T-helper 2 cell treated with Interferon-gamma antibody and Interleukin-4, amounts not matched to agents 100 ng/mL and 5 ng/mL, for 36 hours (primary cell): ENCODE results near the gene LRRC4C. TPM values are rescaled to one million over a fixed set of nuclear protein-coding genes. Genes with fewer than 3 reads are reported as not detected.
"Not testable (repeated sequence)": the region's sequence is repeated elsewhere in the genome, so short reads cannot be mapped to it uniquely, and the experiment has no call there.

Experiments
- intact Hi-C: fragments of 100-400 bp; cut with micrococcal nuclease; formaldehyde crosslinking; loops from one replicate; pipeline ENCODE4 v1.15.1; 2023
- total RNA-seq: library from RNA; stranded (reverse); gene quantifications from 2 replicates; pipeline ENCODE4 v1.2.3, GENCODE V29; 2022

Gene LRRC4C
- total RNA-seq, 1 donor from 2014 or later, result not detected

DNA sequence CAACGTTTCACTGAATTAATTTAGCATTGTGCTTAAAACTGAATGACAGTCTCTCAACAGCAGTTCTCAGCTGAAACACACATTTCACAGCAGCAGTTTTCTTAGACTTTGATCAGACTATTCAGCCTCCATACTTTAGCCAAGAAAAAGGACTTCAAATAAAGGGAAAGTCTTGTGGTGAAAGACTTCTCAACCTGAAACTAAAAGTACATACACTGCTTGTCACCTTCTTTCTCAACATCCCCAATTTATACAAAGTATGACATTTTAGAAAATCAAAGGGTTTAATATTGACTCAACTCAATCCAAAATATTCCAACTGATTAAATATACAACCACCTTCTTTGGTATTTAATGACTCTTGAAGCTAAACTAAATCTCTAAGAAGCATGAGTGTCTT, 419.0 kb downstream of the LRRC4C start:
- intact Hi-C loops, result no loop called here

DNA sequence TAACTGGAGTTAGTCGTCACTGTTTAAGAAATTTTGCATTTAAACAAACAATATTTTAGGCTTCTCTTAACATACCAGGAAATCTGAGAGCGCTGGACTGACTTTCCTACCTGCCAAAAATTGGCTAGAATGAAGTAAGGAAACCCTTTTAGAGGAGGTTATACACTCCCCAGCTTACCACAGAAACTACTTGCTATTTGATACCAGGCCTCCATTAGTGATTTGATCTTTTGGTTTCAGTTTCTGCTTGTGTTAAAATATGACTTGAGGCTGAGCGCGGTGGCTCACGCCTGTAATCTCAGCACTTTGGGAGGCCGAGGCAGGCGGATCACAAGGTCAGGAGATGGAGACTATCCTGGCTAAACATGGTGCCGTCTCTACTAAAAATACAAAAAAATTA, 419.9 kb downstream of the LRRC4C start:
- intact Hi-C loops, result no loop called here

DNA sequence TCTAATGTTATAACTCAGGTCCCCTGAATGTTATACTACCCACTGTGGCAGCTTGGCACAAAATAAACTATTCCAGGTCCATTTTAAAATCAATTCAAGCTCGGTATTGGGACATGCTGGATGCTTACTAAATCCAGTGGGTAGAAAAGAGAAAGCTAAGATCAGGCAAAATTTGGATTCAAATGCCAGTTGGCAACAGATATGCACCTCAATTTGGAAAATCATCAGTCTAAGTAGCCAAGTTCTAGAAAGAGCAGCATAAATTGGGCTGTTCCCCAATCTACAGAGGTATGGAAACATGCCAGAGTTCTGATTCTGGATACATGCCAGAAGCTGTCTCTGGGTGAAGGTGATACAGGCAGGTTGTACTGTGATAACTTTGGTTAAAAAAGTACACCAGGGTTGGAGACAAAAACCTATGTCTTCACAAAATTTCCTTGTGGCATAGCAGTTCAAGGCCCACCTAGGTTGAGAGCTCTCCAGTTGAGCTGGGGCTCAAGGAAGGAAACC, 427.8 kb downstream of the LRRC4C start:
- intact Hi-C loops, result no loop called here

- intact Hi-C loops, result no loop called here
Measured at GRCh38 chr11:41020259-41020658, 439.2 kb downstream of the LRRC4C start.

GRCh38 chr11:41019666-41020065, 439.8 kb downstream of the LRRC4C start:
- intact Hi-C loops, result not testable (repeated sequence)

DNA sequence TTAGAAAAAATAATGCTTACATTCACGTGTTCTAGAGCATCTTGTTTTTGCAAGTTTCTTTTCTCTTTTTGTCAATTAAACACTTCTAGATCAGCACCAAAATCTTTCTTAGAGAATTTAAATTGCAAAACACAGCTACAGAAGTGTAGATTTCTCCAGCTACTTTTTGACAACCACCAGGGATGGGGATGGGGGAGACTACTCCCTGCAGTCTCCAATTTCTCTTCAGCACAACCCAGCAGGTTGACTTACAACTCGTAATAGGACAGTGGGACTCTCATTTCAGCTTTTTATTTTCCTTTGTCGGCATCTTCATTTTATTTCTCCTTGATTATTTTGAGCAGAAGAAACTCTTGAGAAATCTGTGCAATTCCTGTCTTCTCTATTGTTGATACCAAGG, 441.2 kb downstream of the LRRC4C start:
- intact Hi-C loops, result no loop called here

DNA sequence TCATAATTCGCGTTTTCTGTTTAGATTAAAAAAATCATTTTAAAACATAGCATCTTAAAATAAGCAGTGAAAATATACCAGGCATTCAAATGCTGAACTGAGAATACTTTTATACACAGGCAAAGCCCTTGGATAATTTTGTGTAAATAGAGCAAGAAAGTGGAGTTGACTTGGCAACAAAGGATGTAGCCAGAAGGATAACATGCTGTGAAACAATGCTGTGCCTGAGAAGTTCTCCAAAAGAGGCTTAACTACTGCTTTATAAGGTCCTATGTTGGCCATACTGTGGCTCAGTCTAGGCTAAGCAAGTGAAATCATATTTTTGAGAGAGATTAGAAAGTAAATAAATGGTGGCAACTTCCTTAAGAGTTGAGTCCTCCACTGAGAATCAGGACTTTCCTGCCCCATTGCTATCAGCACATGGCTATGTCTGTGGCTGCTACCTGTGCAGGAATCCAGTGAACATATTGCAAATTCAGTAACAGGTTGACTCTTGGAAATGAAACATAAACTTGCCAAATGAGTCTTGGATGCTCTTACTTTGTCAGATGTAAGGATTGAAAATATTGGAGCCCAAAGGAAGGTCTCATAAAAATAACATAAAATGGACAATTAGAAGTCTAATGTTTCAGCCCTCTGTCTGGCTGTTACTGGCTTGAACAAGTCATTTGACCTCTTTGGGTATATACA, 448.9 kb downstream of the LRRC4C start:
- intact Hi-C loops, result no loop called here

DNA sequence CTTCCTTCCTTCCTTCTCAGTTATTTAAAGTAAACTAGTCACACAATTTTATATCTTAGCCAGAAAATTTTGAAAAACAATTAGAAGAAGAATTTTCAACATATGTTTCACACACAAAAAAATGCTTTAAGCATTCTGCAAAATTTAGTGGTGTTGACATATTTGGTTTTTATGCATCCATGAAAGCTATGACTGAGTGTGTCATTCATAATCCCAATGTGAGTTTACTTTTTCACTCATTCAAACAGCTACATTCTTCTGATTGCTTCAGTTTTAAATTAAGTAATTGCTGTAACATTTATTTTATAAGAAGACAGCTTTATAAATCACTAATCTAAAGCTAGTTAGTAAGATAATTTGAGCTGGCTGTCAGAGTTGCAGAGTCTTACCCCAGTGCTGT, 453.5 kb downstream of the LRRC4C start:
- intact Hi-C loops, result no loop called here

GRCh38 chr11:41003339-41004282, 455.8 kb downstream of the LRRC4C start:
- intact Hi-C loops, result no loop called here

GRCh38 chr11:40998920-40999319, 460.5 kb downstream of the LRRC4C start:
- intact Hi-C loops, result no loop called here

DNA sequence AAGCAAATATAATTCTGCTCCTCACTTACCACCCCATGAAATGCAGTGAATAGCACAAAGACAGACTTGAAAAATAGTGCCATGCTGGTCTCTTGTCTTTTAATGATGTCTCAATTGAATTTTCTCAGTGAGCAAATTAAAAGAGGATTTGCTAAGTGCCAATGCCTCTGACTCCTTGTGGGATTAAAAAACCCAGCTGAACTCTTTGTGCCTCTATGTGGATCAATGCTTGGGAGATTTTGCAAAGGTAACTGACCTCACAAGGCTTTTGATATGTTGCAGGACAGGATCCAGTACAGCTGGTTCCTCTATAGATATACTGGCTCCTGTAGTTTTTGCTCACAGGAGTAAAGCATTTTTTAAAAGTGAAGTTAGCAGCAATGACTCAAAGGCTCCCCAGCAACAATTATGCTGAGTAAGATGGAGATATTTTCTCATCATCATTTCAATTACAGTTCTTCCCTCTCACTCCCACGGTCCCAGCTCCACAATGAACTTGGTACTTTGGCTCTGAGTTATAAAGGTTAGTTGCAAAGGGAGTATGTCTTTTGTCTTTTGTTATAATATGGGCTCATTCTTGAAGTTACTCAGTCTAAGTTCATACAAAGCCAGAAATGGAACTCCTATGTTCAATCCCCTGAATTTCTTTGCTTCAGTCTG, 471.5 kb downstream of the LRRC4C start:
- intact Hi-C loops, result no loop called here

DNA sequence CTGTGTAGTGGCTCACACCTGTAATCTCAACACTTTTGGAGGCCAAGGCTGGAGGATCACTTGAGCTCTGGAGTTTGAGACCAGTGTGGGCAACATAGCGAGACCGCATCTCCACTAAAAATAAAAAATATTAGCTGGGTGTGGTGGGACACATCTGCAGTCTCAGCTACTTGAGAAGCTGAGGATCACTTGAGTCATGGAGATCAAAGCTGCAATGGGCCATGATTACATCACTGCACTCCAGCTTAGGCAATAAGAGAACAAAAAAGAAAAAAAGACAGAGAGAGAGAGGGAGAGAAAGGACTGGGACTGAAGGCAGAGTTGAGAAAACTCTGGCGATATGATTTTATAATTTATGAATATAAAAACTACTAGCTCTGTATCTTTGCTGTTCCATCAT, 473.1 kb downstream of the LRRC4C start:
- intact Hi-C loops, result no loop called here

GRCh38 chr11:40975076-40975475, 484.4 kb downstream of the LRRC4C start:
- intact Hi-C loops, result no loop called here

DNA sequence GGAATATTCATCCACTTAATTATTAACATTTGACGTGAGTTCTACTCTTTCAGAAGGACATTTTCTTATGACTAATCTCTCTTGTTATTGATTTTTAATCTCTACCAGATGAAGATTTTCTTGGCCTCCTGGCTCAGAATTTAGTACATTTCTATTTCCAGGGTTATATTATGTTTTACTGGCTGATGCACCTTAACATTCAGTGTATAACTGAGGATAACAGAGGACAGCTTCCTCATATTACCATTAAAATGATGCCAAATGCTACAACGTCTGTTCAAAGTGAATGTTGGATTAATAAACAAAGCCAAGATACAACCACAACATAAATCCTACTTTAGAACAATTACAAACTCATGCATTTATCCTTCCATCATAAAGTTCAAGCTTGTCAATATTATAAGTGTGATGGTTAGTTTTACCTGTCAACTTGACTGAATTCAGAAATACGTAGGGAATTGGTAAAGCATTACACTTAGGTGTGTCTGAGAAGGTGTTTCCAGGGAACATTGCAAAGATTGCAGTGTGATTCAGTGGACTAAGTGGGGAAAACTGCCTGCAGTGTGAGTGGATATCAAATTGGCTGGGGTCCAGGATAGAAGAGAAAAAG, 485.2 kb downstream of the LRRC4C start:
- intact Hi-C loops, result no loop called here

- intact Hi-C loops, result no loop called here
Measured at GRCh38 chr11:40958707-40959106, 500.7 kb downstream of the LRRC4C start.

DNA sequence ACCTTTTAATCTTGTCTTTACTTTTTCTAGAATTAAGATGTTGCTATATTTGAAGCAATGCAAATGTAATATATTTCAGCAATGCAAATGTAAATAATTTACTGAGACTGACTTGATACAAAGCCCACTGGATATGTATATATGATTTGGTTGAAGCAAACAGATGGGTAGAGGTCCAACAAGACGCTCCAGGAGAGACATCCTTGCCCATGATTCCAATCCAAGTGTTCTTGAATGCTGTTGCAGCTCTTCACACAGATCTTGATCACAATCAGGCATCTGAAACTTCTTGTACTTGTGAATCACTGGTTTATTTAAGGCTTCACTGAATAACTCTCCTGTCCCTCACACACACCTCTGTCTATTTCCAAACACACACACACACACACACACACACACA, 507.0 kb downstream of the LRRC4C start:
- intact Hi-C loops, result no loop called here

DNA sequence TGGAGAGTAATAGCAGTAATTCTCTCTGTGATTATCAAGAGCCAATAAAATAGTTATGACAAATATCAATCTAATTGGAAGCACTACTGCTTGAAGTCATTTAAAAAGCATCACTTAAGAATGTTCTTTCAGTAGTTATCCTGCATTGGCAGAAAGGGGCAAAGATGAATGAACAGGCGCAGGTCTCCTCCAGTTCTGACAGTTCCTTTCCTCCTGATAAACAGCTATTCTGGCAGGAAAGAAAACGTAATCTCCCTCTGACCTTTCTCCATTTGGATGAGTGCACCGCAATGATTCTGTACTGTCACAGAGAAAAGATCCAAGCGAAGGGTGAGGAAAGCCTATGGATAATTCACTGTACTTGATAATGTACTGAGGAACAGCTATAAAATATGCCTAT, 521.5 kb downstream of the LRRC4C start:
- intact Hi-C loops, result no loop called here

DNA sequence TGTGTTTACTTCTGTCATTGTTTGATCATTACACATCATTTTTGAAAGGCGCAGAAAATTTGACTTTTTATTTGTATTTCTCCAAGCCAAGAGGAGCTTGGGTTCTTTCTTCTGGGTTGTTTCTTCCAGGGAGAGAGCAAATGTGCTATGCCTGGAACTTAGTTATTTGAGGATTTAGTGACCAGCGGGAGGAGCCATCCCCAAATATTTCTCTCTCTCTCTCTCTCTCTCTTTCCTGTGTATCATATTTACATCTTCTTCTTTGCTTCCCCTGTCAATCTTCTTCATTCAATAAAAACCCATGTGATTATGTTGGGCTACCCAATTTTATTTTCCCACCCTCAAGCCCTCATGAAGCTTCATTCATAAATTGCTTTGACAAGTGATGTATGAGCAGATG, 534.5 kb downstream of the LRRC4C start:
- intact Hi-C loops, result no loop called here

- intact Hi-C loops, result no loop called here
Measured at GRCh38 chr11:40921246-40921645, 538.2 kb downstream of the LRRC4C start.

DNA sequence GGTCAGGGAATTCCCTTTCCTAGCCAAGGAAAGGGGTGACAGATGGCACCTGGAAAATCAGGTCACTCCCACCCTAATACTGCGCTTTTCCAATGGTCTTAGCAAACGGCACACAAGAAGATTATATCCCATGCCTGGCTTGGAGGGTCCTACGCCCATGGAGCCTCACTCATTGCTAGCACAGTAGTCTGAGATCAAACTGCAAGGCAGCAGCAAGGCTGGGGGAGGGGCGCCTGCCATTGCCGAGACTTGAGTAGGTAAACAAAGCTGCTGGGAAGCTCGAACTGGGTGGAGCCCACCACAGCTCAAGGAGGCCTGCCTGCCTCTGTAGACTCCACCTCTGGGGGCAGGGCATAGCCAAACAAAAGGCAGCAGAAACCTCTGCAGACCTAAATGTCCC, 548.7 kb downstream of the LRRC4C start:
- intact Hi-C loops, result not testable (repeated sequence)

DNA sequence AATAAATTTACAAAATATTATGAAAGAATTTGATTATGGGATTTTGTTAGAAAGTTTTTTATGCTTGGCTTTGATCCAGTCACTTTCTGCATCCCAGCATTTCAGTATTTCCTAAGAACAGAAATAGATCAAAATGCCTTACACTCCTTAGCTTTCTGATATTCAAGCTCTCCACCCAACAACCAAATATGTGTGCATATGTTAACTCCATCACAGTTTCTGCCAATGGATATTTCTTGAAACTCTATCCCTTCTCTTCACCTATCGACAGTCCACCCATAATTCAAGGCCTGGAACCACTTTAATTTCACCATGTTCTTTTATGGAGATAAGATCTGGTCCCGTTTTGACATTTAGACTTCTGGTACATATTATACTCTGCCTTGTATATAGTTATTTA, 565.0 kb downstream of the LRRC4C start:
- intact Hi-C loops, result no loop called here
